Measurements from ENCODE around the gene MSI2. TPM values are rescaled to one million over a fixed set of nuclear protein-coding genes. Genes with fewer than 3 reads are reported as not detected.

The MSI2 gene
- total RNA-seq, 2 donors from 2014 or later = 65.5 to 81.0 TPM

- intact Hi-C loops (cut with DNase I, micrococcal nuclease) = no loop called here
- DNase-seq (no peak), ATAC-seq (no peak)
Measured at GRCh38 chr17:57572600-57572999, 316.3 kb downstream of the MSI2 start.

- intact Hi-C loops (cut with DNase I, micrococcal nuclease) = no loop called here
- DNase-seq (peak in 1 of 2 donors; percentile 34), ATAC-seq (peak; percentile 76)
Measured at GRCh38 chr17:57574040-57574513, 317.8 kb downstream of the MSI2 start.

GRCh38 chr17:57576744-57577143 is 320.4 kb downstream of the MSI2 start:
- intact Hi-C loops (cut with DNase I, micrococcal nuclease) = no loop called here
- ATAC-seq (no peak), DNase-seq (no peak)

GRCh38 chr17:57577751-57578607 is 321.7 kb downstream of the MSI2 start:
- intact Hi-C loops (cut with DNase I, micrococcal nuclease) = no loop called here
- DNase-seq (no peak), ATAC-seq (no peak)

- no peak for ATAC-seq
- intact Hi-C loops (cut with DNase I, micrococcal nuclease) = no loop called here
- DNase-seq = no peak
Measured at GRCh38 chr17:57578608-57579225, 322.4 kb downstream of the MSI2 start.

GRCh38 chr17:57579245-57579644 is 322.9 kb downstream of the MSI2 start:
- ATAC-seq = no peak
- intact Hi-C loops (cut with DNase I, micrococcal nuclease) = no loop called here
- no peak for DNase-seq

- ATAC-seq = no peak
- no peak for DNase-seq
- intact Hi-C loops (cut with DNase I, micrococcal nuclease) = no loop called here
Measured at GRCh38 chr17:57580055-57580739, 323.9 kb downstream of the MSI2 start.

GRCh38 chr17:57582881-57583756 is 326.8 kb downstream of the MSI2 start:
- intact Hi-C loops (cut with DNase I, micrococcal nuclease) = no loop called here
- peak; percentile 90 for ATAC-seq
- DNase-seq = no peak

GRCh38 chr17:57584050-57584551 is 327.8 kb downstream of the MSI2 start:
- intact Hi-C loops (cut with DNase I, micrococcal nuclease) = no loop called here
- DNase-seq (no peak), ATAC-seq (no peak)

- ATAC-seq (no peak), DNase-seq (no peak)
- intact Hi-C loops (cut with DNase I, micrococcal nuclease) = no loop called here
Measured at GRCh38 chr17:57585341-57586195, 329.2 kb downstream of the MSI2 start.

GRCh38 chr17:57586196-57586740 is 329.9 kb downstream of the MSI2 start:
- no peak for ATAC-seq
- DNase-seq = no peak
- intact Hi-C loops (cut with DNase I, micrococcal nuclease) = no loop called here

GRCh38 chr17:57586742-57587141 is 330.4 kb downstream of the MSI2 start:
- intact Hi-C loops (cut with DNase I, micrococcal nuclease) = no loop called here
- ATAC-seq = no peak

GRCh38 chr17:57587193-57587969 is 331.1 kb downstream of the MSI2 start:
- ATAC-seq (no peak), DNase-seq (no peak)
- intact Hi-C loops (cut with DNase I, micrococcal nuclease) = no loop called here

More at GRCh38 chr17:57586742-57587141, 330.4 kb downstream of the MSI2 start:
- no peak for DNase-seq

GRCh38 chr17:57588086-57588485 is 331.8 kb downstream of the MSI2 start:
- intact Hi-C loops (cut with DNase I, micrococcal nuclease) = no loop called here
- DNase-seq = no peak
- ATAC-seq = no peak

- no peak for ATAC-seq
- intact Hi-C loops (cut with DNase I, micrococcal nuclease) = loop anchor here in 1 of 2 donors (5.0 kb wide), 1 partner anchor 83 kb away; no protein-coding TSS in a partner anchor
- no peak for DNase-seq
Measured at GRCh38 chr17:57589151-57590034, 333.1 kb downstream of the MSI2 start.

All from left colon (tissue), 2 donors.